NCI-H2171 (cell line): ENCODE measurements around the gene MRPS6.

Experiments used
- DNase-seq: peaks from one replicate; lab custom pipeline; 2025; lab: John Stamatoyannopoulos, UW

MRPS6 gene

GRCh38 chr21:34132926-34133325, 59.5 kb downstream of the MRPS6 start:
- DNase-seq = no peak

- DNase-seq = no peak
These were observed 60.0 kb downstream of the MRPS6 start for GRCh38 chr21:34133392-34133791.

GRCh38 chr21:34133802-34134201, 60.4 kb downstream of the MRPS6 start:
- DNase-seq = no peak

- no peak for DNase-seq
These were observed 62.0 kb downstream of the MRPS6 start for GRCh38 chr21:34135330-34135729.

GRCh38 chr21:34141373-34141772, 68.0 kb downstream of the MRPS6 start:
- no peak for DNase-seq

- no peak for DNase-seq
These were observed 70.4 kb downstream of the MRPS6 start for GRCh38 chr21:34143685-34144182.

- no peak for DNase-seq
These were observed 70.8 kb downstream of the MRPS6 start for GRCh38 chr21:34144224-34144623.

GRCh38 chr21:34147792-34148418, 74.5 kb downstream of the MRPS6 start:
- no peak for DNase-seq

GRCh38 chr21:34148419-34148804, 75.0 kb downstream of the MRPS6 start:
- no peak for DNase-seq

GRCh38 chr21:34148826-34149558, 75.6 kb downstream of the MRPS6 start:
- no peak for DNase-seq

- no peak for DNase-seq
These were observed 79.1 kb downstream of the MRPS6 start for GRCh38 chr21:34152500-34152899.

- no peak for DNase-seq
These were observed 81.5 kb downstream of the MRPS6 start for GRCh38 chr21:34154878-34155277.

GRCh38 chr21:34156957-34157356, 83.6 kb downstream of the MRPS6 start:
- DNase-seq = no peak

- DNase-seq = no peak
These were observed 84.1 kb downstream of the MRPS6 start for GRCh38 chr21:34157521-34157920.

- DNase-seq = no peak
These were observed 85.8 kb downstream of the MRPS6 start for GRCh38 chr21:34158866-34159835.

- DNase-seq = no peak
These were observed 93.1 kb downstream of the MRPS6 start for GRCh38 chr21:34166468-34166867.

- DNase-seq = no peak
These were observed 97.5 kb downstream of the MRPS6 start for GRCh38 chr21:34170886-34171285.

GRCh38 chr21:34174470-34174869, 101.1 kb downstream of the MRPS6 start:
- DNase-seq = no peak

GRCh38 chr21:34176448-34176847, 103.1 kb downstream of the MRPS6 start:
- DNase-seq = no peak

GRCh38 chr21:34177919-34178567, 104.7 kb downstream of the MRPS6 start:
- no peak for DNase-seq

GRCh38 chr21:34179204-34179935, 106.0 kb downstream of the MRPS6 start:
- no peak for DNase-seq
